Ovary (tissue), 9 donors: ENCODE data around the gene ERC1. TPM values are rescaled to one million over a fixed set of nuclear protein-coding genes. Genes with fewer than 3 reads are reported as not detected.
"Not testable (repeated sequence)": the region's sequence is repeated elsewhere in the genome, so short reads cannot be mapped to it uniquely, and the experiment has no call there.

Experiments
- DNase-seq, 5 donors: peaks; one replicate each; pipeline ENCODE4 v3.0.0-alpha.2; 2019 to 2020
- H3K27ac ChIP-seq, 2 donors: fragments of 200-600 bp; one replicate each; pipeline versions ENCODE4 v1.5.1 to v1.8.0; 2019 to 2022
- H3K27me3 ChIP-seq: fragments of 200-600 bp; one replicate; pipeline ENCODE4 v1.8.0; 2022
- H3K36me3 ChIP-seq: fragments of 200-600 bp; sonication (generic); one replicate; pipeline ENCODE4 v1.5.1; 2019
- H3K4me1 ChIP-seq: one replicate; pipeline ENCODE4 v1.8.1; 2013; ENCODE audit warnings: mild to moderate bottlenecking, moderate library complexity; ENCODE audit not compliant: insufficient read depth
- H3K4me3 ChIP-seq: fragments of 200-600 bp; sonication (generic); one replicate; pipeline ENCODE4 v1.5.1; 2017
- H3K9me3 ChIP-seq, 2 donors: fragments of 200-600 bp in 1 of 2; sonication (generic) in 1 of 2; one replicate each; pipeline versions ENCODE4 v1.5.1 to v1.8.1; 2013 to 2019; ENCODE audit warnings: mild to moderate bottlenecking in 1 of 2, moderate library complexity in 1 of 2
- EP300 ChIP-seq: sonication (generic); formaldehyde crosslinking; IDR thresholded peaks from one replicate; pipeline ENCODE4 v1.6.1; 2017; ENCODE audit warnings: antibody characterized with exemption
- POLR2A ChIP-seq: fragments of 450-650 bp; IDR thresholded peaks from one replicate; pipeline ENCODE4 v1.6.1; 2017; ENCODE audit warnings: antibody characterized with exemption, mild to moderate bottlenecking, moderate library complexity
- WGBS, 3 donors: extraction: QIAGEN DNeasy Blood & Tissue Kit in 1 of 3; methylation state at CpG; one replicate each; pipeline versions ENCODE4 v1.1.5 to v1.1.7; 2013 to 2017; 5-methylcytosine and 5-hydroxymethylcytosine counted together
- intact Hi-C, 4 donors: fragments of 100-400 bp; cut with DNase I; formaldehyde crosslinking; loops; one replicate each; pipeline versions ENCODE4 v1.11.0 to v1.15.1; 2022 to 2023
- polyA plus RNA-seq, 2 donors: library from polyadenylated mRNA; stranded (reverse); fragments of 200-250 nt in 1 of 2; fragments of 350-450 nt in 1 of 2; fragmentation: Illumina TruSeq in 1 of 2; extraction: RNeasy Lipid Tissue Mini Kit (QIAGEN cat#74804) in 1 of 2; gene quantifications; one replicate each; pipeline ENCODE4 v1.2.3, GENCODE V29; 2013 to 2014
- total RNA-seq, 7 donors: library from RNA; depleted of rRNA in 2 of 7; stranded (reverse); fragments of >200 nt in 2 of 7; fragmentation: NEBNext Ultra II Directional in 3 of 7; extraction: Animal tissue kit (Norgen Biotek cat#: 25700) in 3 of 7; gene quantifications; one replicate each; pipeline versions ENCODE4 v1.1.0 to v1.2.4, GENCODE V29; 2016 to 2023
- TF ChIP-seq, protein P1 (sequence below), 3 donors: fragments of 450-650 bp in 2 of 3; fragments of 200-600 bp in 1 of 3; IDR thresholded peaks; one replicate each; pipeline versions ENCODE4 v1.5.1 to v1.8.0; 2016 to 2022; ENCODE audit warnings: antibody characterized with exemption in 3 of 3, mild to moderate bottlenecking in 1 of 3
- donor health status: DM: no; HTN: no; CAD: no; lungs with moderate emphysema.
- donor health status: DM: no; HTN: no; CAD: no.
- donor health status: Bipolar disorder and iron deficiency.
- donor health status: DM: yes; HTN: yes; CAD: no.
- donor health status: DM: no; HTN: no; CAD: no.
- donor health status: DM: yes; HTN: yes; CAD: no.

The ERC1 gene
- total and polyA plus RNA-seq, 9 donors, result 10.4 to 65.2 (median 51.6) TPM

DNA sequence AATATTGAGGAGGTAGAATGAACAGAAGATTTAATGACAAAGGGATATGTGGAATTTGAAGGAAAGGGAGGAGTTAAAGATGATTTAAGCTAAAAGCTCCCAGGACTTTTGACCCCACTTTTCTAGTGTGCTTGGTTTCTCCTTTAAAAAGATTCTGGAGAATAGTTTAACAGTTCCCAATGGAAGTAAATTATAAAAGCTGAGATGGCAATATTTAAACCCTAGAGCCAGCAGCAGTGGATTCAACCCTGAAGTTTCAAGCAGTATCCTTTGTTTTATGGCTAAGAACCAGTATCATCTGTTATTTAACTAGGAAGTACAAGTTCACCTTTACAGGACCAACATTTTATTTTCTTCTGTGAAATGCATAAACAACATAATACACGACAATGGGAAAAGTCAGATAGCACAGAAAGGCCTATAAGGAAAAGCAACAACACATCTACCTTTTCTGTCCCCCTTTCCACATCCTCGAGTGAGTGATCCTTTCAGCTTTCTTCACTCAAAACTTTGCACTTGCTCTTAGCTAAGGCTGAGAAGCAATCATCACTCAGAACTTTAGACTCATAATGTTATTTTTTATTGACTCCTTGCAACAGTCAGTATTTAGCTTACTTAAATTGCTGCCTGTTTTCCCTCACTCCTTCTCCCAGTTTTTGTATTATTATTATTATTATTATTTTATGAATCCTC is 338.9 kb downstream of the ERC1 start:
- Histone ChIP-seq H3K27me3 (no peaks in the 10 kb centered on the region), H3K27ac (no peak overlapping the region), H3K9me3 (no peaks in the 10 kb centered on the region), H3K4me3 (no peak overlapping the region), H3K36me3 (no peaks in the 10 kb centered on the region), H3K4me1 (no peaks in the 10 kb centered on the region)
- intact Hi-C loops, result no loop called here
- DNase-seq, result no peak
- no peak for TF ChIP-seq POLR2A
- TF ChIP-seq, protein P1, sequence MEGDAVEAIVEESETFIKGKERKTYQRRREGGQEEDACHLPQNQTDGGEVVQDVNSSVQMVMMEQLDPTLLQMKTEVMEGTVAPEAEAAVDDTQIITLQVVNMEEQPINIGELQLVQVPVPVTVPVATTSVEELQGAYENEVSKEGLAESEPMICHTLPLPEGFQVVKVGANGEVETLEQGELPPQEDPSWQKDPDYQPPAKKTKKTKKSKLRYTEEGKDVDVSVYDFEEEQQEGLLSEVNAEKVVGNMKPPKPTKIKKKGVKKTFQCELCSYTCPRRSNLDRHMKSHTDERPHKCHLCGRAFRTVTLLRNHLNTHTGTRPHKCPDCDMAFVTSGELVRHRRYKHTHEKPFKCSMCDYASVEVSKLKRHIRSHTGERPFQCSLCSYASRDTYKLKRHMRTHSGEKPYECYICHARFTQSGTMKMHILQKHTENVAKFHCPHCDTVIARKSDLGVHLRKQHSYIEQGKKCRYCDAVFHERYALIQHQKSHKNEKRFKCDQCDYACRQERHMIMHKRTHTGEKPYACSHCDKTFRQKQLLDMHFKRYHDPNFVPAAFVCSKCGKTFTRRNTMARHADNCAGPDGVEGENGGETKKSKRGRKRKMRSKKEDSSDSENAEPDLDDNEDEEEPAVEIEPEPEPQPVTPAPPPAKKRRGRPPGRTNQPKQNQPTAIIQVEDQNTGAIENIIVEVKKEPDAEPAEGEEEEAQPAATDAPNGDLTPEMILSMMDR (IDR thresholded peaks at IDR 0.05), result no peak
- TF ChIP-seq EP300, result no peak
- WGBS, 3 donors, result 84 to 89% (median 88%) methylated on average over 2 of the region's 2 CpGs

GRCh38 chr12:1330477-1330827 is 339.4 kb downstream of the ERC1 start:
- Histone ChIP-seq H3K9me3 (no peaks in the 10 kb centered on the region), H3K36me3 (no peaks in the 10 kb centered on the region), H3K27me3 (no peaks in the 10 kb centered on the region), H3K4me1 (no peaks in the 10 kb centered on the region), H3K4me3 (no peak overlapping the region), H3K27ac (no peak overlapping the region)
- DNase-seq, result no peak
- TF ChIP-seq POLR2A, result no peak
- TF ChIP-seq EP300, result no peak
- TF ChIP-seq, protein P1 (IDR thresholded peaks at IDR 0.05), result no peak
- intact Hi-C loops, result no loop called here
- WGBS, 3 donors, result 95 to 98% (median 98%) methylated on average over 1 of the region's 1 CpG

- intact Hi-C loops, result no loop called here
- 69 to 83% (median 75%) methylated on average over 3 of the region's 3 CpGs for WGBS, 3 donors
These were observed 341.3 kb downstream of the ERC1 start for GRCh38 chr12:1332327-1332726.

GRCh38 chr12:1338483-1339177 is 347.6 kb downstream of the ERC1 start:
- Histone ChIP-seq H3K4me3 (no peak overlapping the region), H3K36me3 (no peaks in the 10 kb centered on the region), H3K9me3 (no peaks in the 10 kb centered on the region), H3K27ac (no peak overlapping the region), H3K4me1 (no peaks in the 10 kb centered on the region), H3K27me3 (no peaks in the 10 kb centered on the region)
- TF ChIP-seq, protein P1 (IDR thresholded peaks at IDR 0.05), result no peak
- no peak for TF ChIP-seq POLR2A
- intact Hi-C loops, result no loop called here
- 89 to 93% (median 92%) methylated on average over 10 of the region's 10 CpGs for WGBS, 3 donors
- DNase-seq, result no peak

More at GRCh38 chr12:1332327-1332726, 341.3 kb downstream of the ERC1 start:
- no peaks in the 10 kb centered on the region for H3K36me3 ChIP-seq
- no peak overlapping the region for H3K4me3 ChIP-seq
- no peaks in the 10 kb centered on the region for H3K9me3 ChIP-seq
- DNase-seq, result no peak
- no peaks in the 10 kb centered on the region for H3K4me1 ChIP-seq
- no peak for TF ChIP-seq EP300
- TF ChIP-seq, protein P1 (IDR thresholded peaks at IDR 0.05), result no peak
- no peaks in the 10 kb centered on the region for H3K27me3 ChIP-seq
- H3K27ac ChIP-seq, result no peak overlapping the region

- WGBS, 3 donors, result 88 to 92% (median 89%) methylated on average over 5 to 8 of the region's 8 CpGs
- H3K4me3 ChIP-seq, H3K36me3 ChIP-seq, H3K27ac ChIP-seq, intact Hi-C loops, DNase-seq, H3K4me1 ChIP-seq, H3K27me3 ChIP-seq, H3K9me3 ChIP-seq: not testable (repeated sequence)
These were observed 348.1 kb downstream of the ERC1 start for GRCh38 chr12:1339178-1339541.
